ENCODE results near the gene SSR4. TPM values are rescaled to one million over a fixed set of nuclear protein-coding genes. Genes with fewer than 3 reads are reported as not detected.

Gene SSR4
- total RNA-seq, 1 experiment from 2014 or later, result 179 TPM

GRCh38 chrX:153845195-153845594 lies 50.7 kb downstream of the SSR4 start:
- Histone ChIP-seq H3K23ac (ENCODE audit: insufficient read length, low read depth, low read length) (no peak overlapping the region), H2BK20ac (ENCODE audit: low read depth, low read length, poor library complexity, severe bottlenecking) (no peak overlapping the region), H3K27ac (ENCODE audit: insufficient read length, low read depth, low read length) (peak overlapping the region; percentile 83), H2BK5ac (ENCODE audit: insufficient read length, low read length) (no peak overlapping the region), H4K8ac (replicated peaks; ENCODE audit: insufficient read length, low read depth, low read length) (no peak overlapping the region), H3K27me3 (ENCODE audit: insufficient read depth, low read length) (no peaks in the 10 kb centered on the region), H3K9me3 (ENCODE audit: control insufficient read depth, low read depth, low read length) (peaks cover 8% of the 10 kb centered on the region), H3K9ac (ENCODE audit: extremely low read depth, insufficient read length, low read length) (no peak overlapping the region), H3K4me2 (ENCODE audit: insufficient read depth, insufficient read length, low read length) (peak overlapping the region; percentile 14), H3K4ac (ENCODE audit: low read depth, low read length) (no peak overlapping the region), H2AK5ac (ENCODE audit: insufficient read length, low read length) (no peak overlapping the region), H3K79me1 (ENCODE audit: insufficient read depth, low read depth, low read length, poor library complexity, severe bottlenecking) (no peaks in the 10 kb centered on the region), H3K18ac (ENCODE audit: insufficient read length, low read depth, low read length) (no peak overlapping the region), H2BK120ac (ENCODE audit: low read depth, low read length, poor library complexity, severe bottlenecking) (no peak overlapping the region), H3T11ph (ENCODE audit: low read length) (no peak overlapping the region), H3K56ac (ENCODE audit: insufficient read length, low read depth, low read length) (no peak overlapping the region), H3K14ac (ENCODE audit: insufficient read depth, low read length) (no peak overlapping the region), H3K23me2 (ENCODE audit: insufficient read length, low read depth, low read length, poor library complexity, severe bottlenecking) (no peaks in the 10 kb centered on the region), H4K20me1 (ENCODE audit: control insufficient read depth, insufficient read depth, insufficient read length) (no peaks in the 10 kb centered on the region), H4K5ac (ENCODE audit: insufficient read length, low read depth, low read length) (no peak overlapping the region), H3K79me2 (ENCODE audit: insufficient read depth, low read length) (no peaks in the 10 kb centered on the region), H4K91ac (ENCODE audit: insufficient read length, low read depth, low read length) (no peak overlapping the region), H2BK12ac (ENCODE audit: insufficient read length, low read depth, low read length) (no peak overlapping the region), H2BK15ac (ENCODE audit: low read depth, low read length) (no peak overlapping the region), H2AFZ (ENCODE audit: low read length) (no peak overlapping the region), H3K4me1 (ENCODE audit: insufficient read depth, low read length) (no peaks in the 10 kb centered on the region; the same call in 1 of the 2 replicates)
- TF ChIP-seq, protein P1, sequence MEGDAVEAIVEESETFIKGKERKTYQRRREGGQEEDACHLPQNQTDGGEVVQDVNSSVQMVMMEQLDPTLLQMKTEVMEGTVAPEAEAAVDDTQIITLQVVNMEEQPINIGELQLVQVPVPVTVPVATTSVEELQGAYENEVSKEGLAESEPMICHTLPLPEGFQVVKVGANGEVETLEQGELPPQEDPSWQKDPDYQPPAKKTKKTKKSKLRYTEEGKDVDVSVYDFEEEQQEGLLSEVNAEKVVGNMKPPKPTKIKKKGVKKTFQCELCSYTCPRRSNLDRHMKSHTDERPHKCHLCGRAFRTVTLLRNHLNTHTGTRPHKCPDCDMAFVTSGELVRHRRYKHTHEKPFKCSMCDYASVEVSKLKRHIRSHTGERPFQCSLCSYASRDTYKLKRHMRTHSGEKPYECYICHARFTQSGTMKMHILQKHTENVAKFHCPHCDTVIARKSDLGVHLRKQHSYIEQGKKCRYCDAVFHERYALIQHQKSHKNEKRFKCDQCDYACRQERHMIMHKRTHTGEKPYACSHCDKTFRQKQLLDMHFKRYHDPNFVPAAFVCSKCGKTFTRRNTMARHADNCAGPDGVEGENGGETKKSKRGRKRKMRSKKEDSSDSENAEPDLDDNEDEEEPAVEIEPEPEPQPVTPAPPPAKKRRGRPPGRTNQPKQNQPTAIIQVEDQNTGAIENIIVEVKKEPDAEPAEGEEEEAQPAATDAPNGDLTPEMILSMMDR (conservative IDR thresholded peaks at IDR 0.05), result no peak
- Mint-ChIP-seq H3K4me3 (peak overlapping the region; percentile 15 to 50; a peak in 3 of 5 replicates), H3K4me1 (peaks cover 45 to 47% of the 10 kb centered on the region in 2 experiments), H3K27me3 (ENCODE audit: low read depth) (peaks cover 4% of the 10 kb centered on the region), H3K27ac (peak overlapping the region; percentile 86 to 98 (median 90)), H3K36me3 (ENCODE audit: insufficient read depth in 1 of 3, low read depth in 3 of 3) (peaks cover 2 to 4% (median 2%) of the 10 kb centered on the region in 3 experiments; a peak in 4 of 7 replicates), H3K9me3 (peaks cover 48 to 63% of the 10 kb centered on the region in 2 experiments)
- peak; percentile 68 for DNase-seq
- WGBS (ENCODE audit: extremely low coverage, insufficient read length, low lambda C conversion rate), result no CpG with 5 or more reads among the region's 6 CpGs

Measured in H9 (cell line).